IMR-90 (cell line): ENCODE measurements around the gene SPARC. TPM values are rescaled to one million over a fixed set of nuclear protein-coding genes. Genes with fewer than 3 reads are reported as not detected.
A peak's percentile ranks its signal among the peaks of the same experiment; 100 is the strongest.

Experiments
- ATAC-seq: fragments of 200-7000 bp; cut with Tn5 transposase; 2 replicates; pipeline ENCODE4 v1.9.1; 2020; ENCODE audit warnings: low read depth, mild to moderate bottlenecking, moderate library complexity
- BruUV-seq: library from RNA; stranded (reverse); fragments of 400-500 nt; replicated peaks from 2 replicates; lab custom pipeline; 2021; lab: Mats Ljungman, UMichigan
- CTCF ChIA-PET: fragments of 300-600 bp; formaldehyde crosslinking; extraction: SDS; loops from one replicate; lab custom pipeline; 2021; ENCODE audit warnings: antibody characterized with exemption; lab: Yijun Ruan, JAX
- POLR2A ChIA-PET: fragments of 300-600 bp; sonication (Branson Sonifier 250); formaldehyde crosslinking; loops from one replicate; lab custom pipeline; 2022; ENCODE audit warnings: antibody characterized with exemption; ENCODE audit not compliant: unreplicated experiment; lab: Charles Lee
- DNase-seq: peaks from one replicate; pipeline ENCODE4 v3.0.0; 2013
- H2AFZ ChIP-seq: replicated peaks from 2 replicates; pipeline ENCODE3; 2013; ENCODE audit warnings: low read length, mild to moderate bottlenecking; ENCODE audit not compliant: poor library complexity
- H2AK5ac ChIP-seq: 2 replicates; pipeline ENCODE4 v1.6.1; 2013; ENCODE audit warnings: low read depth, low read length, inconsistent platforms
- H2AK9ac ChIP-seq: replicated peaks from 2 replicates; pipeline ENCODE3; 2013; ENCODE audit warnings: mild to moderate bottlenecking, low read depth, low read length, moderate library complexity; ENCODE audit not compliant: poor library complexity
- H2BK120ac ChIP-seq: 2 replicates; pipeline ENCODE4 v1.6.1; 2013; ENCODE audit warnings: low read depth, low read length, inconsistent platforms
- H2BK15ac ChIP-seq: 3 replicates; pipeline ENCODE4 v1.6.1; 2013; ENCODE audit warnings: low read depth, low read length, inconsistent platforms
- H2BK20ac ChIP-seq: 2 replicates; pipeline ENCODE4 v1.6.1; 2013; ENCODE audit warnings: low read depth, mild to moderate bottlenecking, inconsistent platforms, low read length, moderate library complexity
- H2BK5ac ChIP-seq: 2 replicates; pipeline ENCODE4 v1.6.1; 2013; ENCODE audit warnings: mild to moderate bottlenecking, low read depth, low read length, inconsistent platforms; ENCODE audit not compliant: poor library complexity, severe bottlenecking
- H3K14ac ChIP-seq: replicated peaks from 2 replicates; pipeline ENCODE4 v1.6.1; 2013; ENCODE audit warnings: low read depth, low read length, inconsistent platforms
- H3K18ac ChIP-seq: 2 replicates; pipeline ENCODE4 v1.6.1; 2013; ENCODE audit warnings: low read depth, low read length, control low read depth
- H3K23ac ChIP-seq: 2 replicates; pipeline ENCODE4 v1.6.1; 2013; ENCODE audit warnings: low read depth, low read length, inconsistent platforms
- H3K27ac ChIP-seq: 2 replicates; pipeline ENCODE4 v1.5.1; 2013; ENCODE audit warnings: mild to moderate bottlenecking, control low read depth, low read length; ENCODE audit not compliant: insufficient read depth
- H3K27me3 ChIP-seq: 2 replicates; pipeline ENCODE4 v1.6.1; 2013; ENCODE audit warnings: low read length; ENCODE audit not compliant: control insufficient read depth, insufficient read depth
- H3K36me3 ChIP-seq: 2 replicates; pipeline ENCODE4 v1.6.1; 2013; ENCODE audit warnings: low read length, mixed read lengths; ENCODE audit not compliant: control insufficient read depth, insufficient read depth
- H3K4ac ChIP-seq: 2 replicates; pipeline ENCODE4 v1.6.1; 2013; ENCODE audit warnings: low read depth, low read length, inconsistent platforms
- H3K4me1 ChIP-seq: 2 replicates; pipeline ENCODE4 v1.6.1; 2013; ENCODE audit warnings: low read length, mixed read lengths; ENCODE audit not compliant: control insufficient read depth, insufficient read depth
- H3K4me2 ChIP-seq: 2 replicates; pipeline ENCODE4 v1.6.1; 2013; ENCODE audit warnings: low read depth, mild to moderate bottlenecking, control low read depth, low read length, moderate library complexity
- H3K4me3 ChIP-seq: 2 replicates; pipeline ENCODE4 v1.5.1; 2013; ENCODE audit warnings: low read depth, mild to moderate bottlenecking, control low read depth, low read length, moderate library complexity; ENCODE audit not compliant: insufficient read depth
- H3K56ac ChIP-seq: 2 replicates; pipeline ENCODE4 v1.6.1; 2013; ENCODE audit warnings: low read length, inconsistent platforms; ENCODE audit not compliant: insufficient read depth; ENCODE audit errors: extremely low read depth
- H3K79me1 ChIP-seq, 2 experiments: 2 replicates each; pipeline ENCODE4 v1.6.1; 2013; ENCODE audit warnings: low read length in 2 of 2, inconsistent platforms in 1 of 2, low read depth in 1 of 2
- H3K9ac ChIP-seq: 2 replicates; pipeline ENCODE4 v1.6.1; 2013; ENCODE audit warnings: low read depth, low read length, control low read depth
- H3K9me1 ChIP-seq: 2 replicates; pipeline ENCODE4 v1.6.1; 2013; ENCODE audit warnings: low read length, inconsistent platforms; ENCODE audit not compliant: insufficient read depth
- H3K9me3 ChIP-seq: 2 replicates; pipeline ENCODE4 v1.6.1; 2013; ENCODE audit warnings: low read length; ENCODE audit not compliant: control insufficient read depth, insufficient read depth
- H4K20me1 ChIP-seq: 2 replicates; pipeline ENCODE4 v1.6.1; 2013; ENCODE audit warnings: low read length, inconsistent platforms; ENCODE audit not compliant: insufficient read depth
- H4K5ac ChIP-seq: 2 replicates; pipeline ENCODE4 v1.6.1; 2013; ENCODE audit warnings: mild to moderate bottlenecking, low read depth, low read length, control low read depth
- H4K8ac ChIP-seq, 2 experiments: 2 replicates each; pipeline ENCODE4 v1.6.1; 2013; ENCODE audit warnings: low read depth in 2 of 2, low read length in 2 of 2, control low read depth in 1 of 2, inconsistent platforms in 1 of 2
- H4K91ac ChIP-seq: 2 replicates; pipeline ENCODE4 v1.6.1; 2013; ENCODE audit warnings: low read depth, low read length, inconsistent platforms; ENCODE audit not compliant: insufficient read depth
- BHLHE40 ChIP-seq: fragments of 150-350 bp; IDR thresholded peaks from 2 replicates; pipeline ENCODE4 v1.6.1; 2016; ENCODE audit warnings: mild to moderate bottlenecking, low read depth, low read length
- CEBPB ChIP-seq: IDR thresholded peaks from 2 replicates; pipeline ENCODE4 v1.6.1; 2012; ENCODE audit warnings: low read depth, low read length, improper control_type of control experiment
- FOS ChIP-seq: fragments of 150-350 bp; IDR thresholded peaks from 2 replicates; pipeline ENCODE4 v1.6.1; 2016; ENCODE audit warnings: low read depth, low read length
- MAZ ChIP-seq: IDR thresholded peaks from 2 replicates; pipeline ENCODE4 v1.6.1; 2012; ENCODE audit warnings: low read depth, mild to moderate bottlenecking, low read length, improper control_type of control experiment, moderate library complexity, borderline replicate concordance
- NFE2L2 ChIP-seq: fragments of 150-350 bp; IDR thresholded peaks from 2 replicates; pipeline ENCODE4 v1.6.1; 2016; ENCODE audit warnings: low read depth, mild to moderate bottlenecking, low read length
- RAD21 ChIP-seq: IDR thresholded peaks from 2 replicates; pipeline ENCODE4 v1.6.1; 2012; ENCODE audit warnings: low read length, improper control_type of control experiment
- RFX5 ChIP-seq: IDR thresholded peaks from 2 replicates; pipeline ENCODE4 v1.8.0; 2012; ENCODE audit warnings: low read depth, mild to moderate bottlenecking, low read length, moderate library complexity
- SMC3 ChIP-seq: fragments of 150-350 bp; IDR thresholded peaks from 2 replicates; pipeline ENCODE4 v1.6.1; 2016; ENCODE audit warnings: low read depth, mild to moderate bottlenecking, antibody characterized with exemption, low read length, moderate library complexity
- WGBS, 2 experiments: methylation state at CpG; one replicate each; pipeline versions ENCODE4 v1.1.5 to v1.1.7; 2013; ENCODE audit warnings: missing lambda C conversion rate in 2 of 2; ENCODE audit not compliant: insufficient read length in 1 of 2; ENCODE audit errors: extremely low coverage in 2 of 2; 5-methylcytosine and 5-hydroxymethylcytosine counted together
- dilution Hi-C: fragments of 300-500 bp; cut with HindIII; formaldehyde crosslinking; loops from one replicate; pipeline ENCODE4 v1.14.3; 2018; ENCODE audit warnings: low sequenced_read_pairs; ENCODE audit not compliant: unreplicated experiment
- in situ Hi-C: fragments of 300-500 bp; cut with MboI; formaldehyde crosslinking; loops from 3 replicates; pipeline ENCODE4 v1.14.3; 2019; ENCODE audit warnings: low sequenced_read_pairs, inconsistent platforms, mixed read lengths
- intact Hi-C: fragments of 100-400 bp; cut with micrococcal nuclease; formaldehyde crosslinking; loops from 2 replicates; pipeline ENCODE4 v1.10.0; 2022
- polyA plus RNA-seq, 3 experiments: library from polyadenylated mRNA; depleted of rRNA; stranded (reverse); fragments of >200 nt; gene quantifications; 2 replicates each; pipeline ENCODE4 v1.2.3, GENCODE V29; 2012; ENCODE audit warnings: low replicate concordance in 1 of 3
- total RNA-seq: library from RNA; depleted of rRNA; stranded (reverse); fragments of >200 nt; gene quantifications from 2 replicates; pipeline ENCODE4 v1.2.3, GENCODE V29; 2012
- TF ChIP-seq, protein P1 (sequence below): fragments of 150-350 bp; IDR thresholded peaks from 2 replicates; pipeline ENCODE4 v1.6.1; 2016; ENCODE audit warnings: low read depth, mild to moderate bottlenecking, low read length, moderate library complexity, borderline replicate concordance

SPARC gene
- total and polyA plus RNA-seq, 2 of the 4 experiments (the other 2 are of a cell fraction), result 1,186 to 4,692 TPM

DNA sequence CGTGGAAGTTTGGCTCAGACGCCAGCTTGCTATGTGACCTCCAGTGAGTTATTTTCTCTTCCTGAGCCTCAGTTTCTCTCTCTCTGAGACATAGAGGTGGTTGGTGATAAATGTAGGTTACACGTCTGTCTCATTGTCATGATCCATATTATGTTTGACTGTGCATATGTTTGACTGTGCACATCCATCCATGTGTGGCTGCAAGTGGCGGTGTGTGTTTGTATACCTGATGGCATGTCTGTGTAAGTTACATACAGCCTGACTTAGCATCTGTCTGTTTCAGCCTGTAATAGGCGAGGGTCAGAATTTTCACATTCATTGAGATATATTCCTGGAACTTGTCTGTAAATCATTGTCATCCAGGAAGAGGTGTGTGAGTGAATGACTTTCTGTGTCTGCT is 3.3 kb downstream of the SPARC start:
- no CpG with 5 or more reads among the region's 5 CpGs for WGBS, 2 experiments
- H2BK15ac ChIP-seq, result no peak overlapping the region
- peak overlapping the region; percentile 40; the same call in 1 of the 2 replicates for H2AK5ac ChIP-seq
- H3K36me3 ChIP-seq, result peaks cover 39% of the 10 kb centered on the region
- peak overlapping the region; percentile 3 for H2AK9ac ChIP-seq
- H3K14ac ChIP-seq, result peak overlapping the region; percentile 76
- H3K4me3 ChIP-seq, result peak overlapping the region; percentile 84; the same call in 1 of the 2 replicates
- H2AFZ ChIP-seq, result peak overlapping the region; percentile 9
- no peak overlapping the region for H2BK20ac ChIP-seq
- peak overlapping the region; percentile 31 for H3K23ac ChIP-seq
- H3K9me1 ChIP-seq, result peaks cover 25% of the 10 kb centered on the region
- H4K20me1 ChIP-seq, result peaks cover 77% of the 10 kb centered on the region
- intact Hi-C loops, result no loop called here
- TF ChIP-seq CEBPB, result no peak
- TF ChIP-seq, protein P1, sequence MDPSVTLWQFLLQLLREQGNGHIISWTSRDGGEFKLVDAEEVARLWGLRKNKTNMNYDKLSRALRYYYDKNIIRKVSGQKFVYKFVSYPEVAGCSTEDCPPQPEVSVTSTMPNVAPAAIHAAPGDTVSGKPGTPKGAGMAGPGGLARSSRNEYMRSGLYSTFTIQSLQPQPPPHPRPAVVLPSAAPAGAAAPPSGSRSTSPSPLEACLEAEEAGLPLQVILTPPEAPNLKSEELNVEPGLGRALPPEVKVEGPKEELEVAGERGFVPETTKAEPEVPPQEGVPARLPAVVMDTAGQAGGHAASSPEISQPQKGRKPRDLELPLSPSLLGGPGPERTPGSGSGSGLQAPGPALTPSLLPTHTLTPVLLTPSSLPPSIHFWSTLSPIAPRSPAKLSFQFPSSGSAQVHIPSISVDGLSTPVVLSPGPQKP, result no peak
- TF ChIP-seq NFE2L2, result no peak
- no peak for TF ChIP-seq RAD21
- no peak for TF ChIP-seq BHLHE40
- no peak for TF ChIP-seq SMC3
- no peak for TF ChIP-seq MAZ
- TF ChIP-seq FOS, result no peak
- TF ChIP-seq RFX5, result no peak
- no peak for ATAC-seq
- no peak for DNase-seq
- H3K18ac ChIP-seq, result no peak overlapping the region
- H2BK5ac ChIP-seq, result peak overlapping the region; percentile 71
- in situ Hi-C loops, result no loop called here
- 0 out of 2 replicates have a peak overlapping the region, but pooled peaks have one; percentile 22 for H3K56ac ChIP-seq
- peaks cover 0 to 38% of the 10 kb centered on the region in 2 experiments; a peak in 2 of 4 replicates for H3K79me1 ChIP-seq
- dilution Hi-C loops, result no loop called here
- CTCF ChIA-PET, result interaction anchor here (0.6 to 4.4 kb wide), 8 partner anchors 9 to 58 kb away, joined by 3 to 36 read pairs (median 4); no protein-coding TSS in a partner anchor
- H4K8ac ChIP-seq, result peak overlapping the region in 1 of 2 experiments; percentile 64; a peak in 2 of 4 replicates
- H3K27ac ChIP-seq, result peak overlapping the region; percentile 65; the same call in 1 of the 2 replicates
- H2BK120ac ChIP-seq, result no peak overlapping the region
- peak overlapping the region; percentile 61 for H3K9ac ChIP-seq
- no peaks in the 10 kb centered on the region for H3K27me3 ChIP-seq
- H3K4me1 ChIP-seq, result peaks cover 37% of the 10 kb centered on the region
- peak overlapping the region; percentile 73 for H3K4me2 ChIP-seq
- H4K5ac ChIP-seq, result no peak overlapping the region
- H3K4ac ChIP-seq, result peak overlapping the region; percentile 34
- H4K91ac ChIP-seq, result no peak overlapping the region
- no peaks in the 10 kb centered on the region for H3K9me3 ChIP-seq
- POLR2A ChIA-PET, result interaction anchor here (0.5 to 5.1 kb wide), 15 partner anchors 9 to 88 kb away, joined by 3 to 70 read pairs (median 7); no protein-coding TSS in a partner anchor
- no TSS peak for BruUV-seq
